ENCODE data around the gene PLPPR3. TPM values are rescaled to one million over a fixed set of nuclear protein-coding genes. Genes with fewer than 3 reads are reported as not detected.

Gene PLPPR3
- total and polyA plus RNA-seq, 2 donors from 2014 or later: not detected

DNA sequence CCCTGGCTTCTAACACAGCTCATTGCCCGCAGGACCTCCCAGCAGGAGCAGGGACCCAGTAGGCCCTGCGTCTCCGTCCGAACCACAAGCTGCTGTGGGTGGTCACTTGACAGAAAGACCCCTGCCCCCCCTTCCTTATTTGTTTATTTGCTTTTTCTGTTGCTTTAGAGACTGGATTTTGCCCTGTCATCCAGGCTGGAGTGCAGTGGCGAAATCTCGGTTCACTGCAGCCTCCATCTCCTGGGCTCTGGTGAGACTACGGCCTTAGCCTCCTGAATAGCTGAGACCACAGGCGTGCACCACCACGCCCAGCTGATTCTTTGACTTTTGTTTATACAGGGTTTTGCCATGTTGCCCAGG is 32.1 kb downstream of the PLPPR3 start:
- TF ChIP-seq, protein P1, sequence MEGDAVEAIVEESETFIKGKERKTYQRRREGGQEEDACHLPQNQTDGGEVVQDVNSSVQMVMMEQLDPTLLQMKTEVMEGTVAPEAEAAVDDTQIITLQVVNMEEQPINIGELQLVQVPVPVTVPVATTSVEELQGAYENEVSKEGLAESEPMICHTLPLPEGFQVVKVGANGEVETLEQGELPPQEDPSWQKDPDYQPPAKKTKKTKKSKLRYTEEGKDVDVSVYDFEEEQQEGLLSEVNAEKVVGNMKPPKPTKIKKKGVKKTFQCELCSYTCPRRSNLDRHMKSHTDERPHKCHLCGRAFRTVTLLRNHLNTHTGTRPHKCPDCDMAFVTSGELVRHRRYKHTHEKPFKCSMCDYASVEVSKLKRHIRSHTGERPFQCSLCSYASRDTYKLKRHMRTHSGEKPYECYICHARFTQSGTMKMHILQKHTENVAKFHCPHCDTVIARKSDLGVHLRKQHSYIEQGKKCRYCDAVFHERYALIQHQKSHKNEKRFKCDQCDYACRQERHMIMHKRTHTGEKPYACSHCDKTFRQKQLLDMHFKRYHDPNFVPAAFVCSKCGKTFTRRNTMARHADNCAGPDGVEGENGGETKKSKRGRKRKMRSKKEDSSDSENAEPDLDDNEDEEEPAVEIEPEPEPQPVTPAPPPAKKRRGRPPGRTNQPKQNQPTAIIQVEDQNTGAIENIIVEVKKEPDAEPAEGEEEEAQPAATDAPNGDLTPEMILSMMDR (IDR thresholded peaks at IDR 0.05; ENCODE audit: borderline replicate concordance, extremely low read depth, insufficient read depth): no peak
- H3K4me3 ChIP-seq (ENCODE audit: low read length in 3 of 3): no peak overlapping the region
- peaks cover 0 to 9% (median 0%) of the 10 kb centered on the region in 3 donors for H3K4me1 ChIP-seq (ENCODE audit: control insufficient read depth in 2 of 3, insufficient read depth in 2 of 3, low read depth in 1 of 3, low read length in 3 of 3)
- H3K36me3 ChIP-seq (ENCODE audit: control insufficient read depth in 2 of 3, insufficient read depth in 3 of 3, low read length in 3 of 3): no peaks in the 10 kb centered on the region
- H3K27me3 ChIP-seq (ENCODE audit: control insufficient read depth, insufficient read depth, low read length): no peaks in the 10 kb centered on the region
- FAIRE-seq: no peak
- intact Hi-C loops (cut with DNase I): no loop called here
- peak overlapping the region; percentile 32 to 51 for H3K27ac ChIP-seq (ENCODE audit: low read depth in 2 of 2, low read length in 2 of 2)
- DNase-seq: peak in 1 of 5 donors; percentile 53
- H3K9me3 ChIP-seq (ENCODE audit: control insufficient read depth in 2 of 3, insufficient read depth in 1 of 3, low read length in 3 of 3): no peaks in the 10 kb centered on the region
- peak overlapping the region in 1 of 3 donors; percentile 24 for H3K9ac ChIP-seq (ENCODE audit: low read length in 3 of 3)

GRCh38 chr19:788983-789700 is 32.6 kb downstream of the PLPPR3 start:
- H3K9me3 ChIP-seq (ENCODE audit: control insufficient read depth in 2 of 3, insufficient read depth in 1 of 3, low read length in 3 of 3): no peaks in the 10 kb centered on the region
- peak overlapping the region; percentile 51 to 75 for H3K27ac ChIP-seq (ENCODE audit: low read depth in 2 of 2, low read length in 2 of 2)
- peaks cover 0 to 13% (median 0%) of the 10 kb centered on the region in 3 donors for H3K4me1 ChIP-seq (ENCODE audit: control insufficient read depth in 2 of 3, insufficient read depth in 2 of 3, low read depth in 1 of 3, low read length in 3 of 3)
- TF ChIP-seq, protein P1 (IDR thresholded peaks at IDR 0.05; ENCODE audit: borderline replicate concordance, extremely low read depth, insufficient read depth): no peak
- H3K9ac ChIP-seq (ENCODE audit: low read length in 3 of 3): peak overlapping the region in 1 of 3 donors; percentile 24
- no peaks in the 10 kb centered on the region for H3K27me3 ChIP-seq (ENCODE audit: control insufficient read depth, insufficient read depth, low read length)
- H3K36me3 ChIP-seq (ENCODE audit: control insufficient read depth in 2 of 3, insufficient read depth in 3 of 3, low read length in 3 of 3): no peaks in the 10 kb centered on the region
- no peak overlapping the region for H3K4me3 ChIP-seq (ENCODE audit: low read length in 3 of 3)
- intact Hi-C loops (cut with DNase I): no loop called here
- DNase-seq: peak; percentile 57 to 80 (median 68)
- no peak for FAIRE-seq

GRCh38 chr19:788686-788982 is 33.1 kb downstream of the PLPPR3 start:
- Histone ChIP-seq H3K36me3 (ENCODE audit: control insufficient read depth in 2 of 3, insufficient read depth in 3 of 3, low read length in 3 of 3) (no peaks in the 10 kb centered on the region), H3K27me3 (ENCODE audit: control insufficient read depth, insufficient read depth, low read length) (no peaks in the 10 kb centered on the region), H3K4me1 (ENCODE audit: control insufficient read depth in 2 of 3, insufficient read depth in 2 of 3, low read depth in 1 of 3, low read length in 3 of 3) (peaks cover 0 to 13% (median 0%) of the 10 kb centered on the region in 3 donors), H3K9me3 (ENCODE audit: control insufficient read depth in 2 of 3, insufficient read depth in 1 of 3, low read length in 3 of 3) (no peaks in the 10 kb centered on the region), H3K4me3 (ENCODE audit: low read length in 3 of 3) (no peak overlapping the region), H3K9ac (ENCODE audit: low read length in 3 of 3) (no peak overlapping the region), H3K27ac (ENCODE audit: low read depth in 2 of 2, low read length in 2 of 2) (peak overlapping the region; percentile 51 to 75)
- FAIRE-seq (no peak), DNase-seq (peak in 2 of 5 donors; percentile 58 to 71)
- TF ChIP-seq, protein P1 (IDR thresholded peaks at IDR 0.05; ENCODE audit: borderline replicate concordance, extremely low read depth, insufficient read depth): no peak
- intact Hi-C loops (cut with DNase I): no loop called here

Data from kidney (tissue), 14 donors.